Stomach smooth muscle (tissue), 2 donors: Measurements from ENCODE around the gene ACKR3.

Source experiments
- H3K27ac ChIP-seq: one replicate; pipeline ENCODE4 v1.7.0; 2013; ENCODE audit warnings: mild to moderate bottlenecking, low read length, inconsistent platforms
- H3K27me3 ChIP-seq, 2 donors: one replicate each; pipeline ENCODE4 v1.7.0; 2013; ENCODE audit warnings: low read length in 2 of 2; ENCODE audit not compliant: insufficient read depth in 2 of 2, control insufficient read depth in 1 of 2
- H3K36me3 ChIP-seq, 2 donors: one replicate each; pipeline ENCODE4 v1.7.0; 2013; ENCODE audit warnings: low read length in 2 of 2; ENCODE audit not compliant: control insufficient read depth in 2 of 2, insufficient read depth in 2 of 2
- H3K4me1 ChIP-seq: one replicate; pipeline ENCODE4 v1.7.0; 2013; ENCODE audit warnings: low read length; ENCODE audit not compliant: control insufficient read depth, insufficient read depth
- H3K4me3 ChIP-seq, 2 donors: one replicate each; pipeline ENCODE4 v1.7.0; 2013; ENCODE audit warnings: low read length in 2 of 2
- H3K9ac ChIP-seq, 2 donors: one replicate each; pipeline ENCODE4 v1.7.0; 2013; ENCODE audit warnings: low read length in 2 of 2, mild to moderate bottlenecking in 1 of 2
- H3K9me3 ChIP-seq, 2 donors: one replicate each; pipeline ENCODE4 v1.7.0; 2013; ENCODE audit warnings: low read length in 2 of 2; ENCODE audit not compliant: control insufficient read depth in 2 of 2
- donor health status: healthy.
- donor health status: Pancreatic carcinoma.

Gene ACKR3

DNA sequence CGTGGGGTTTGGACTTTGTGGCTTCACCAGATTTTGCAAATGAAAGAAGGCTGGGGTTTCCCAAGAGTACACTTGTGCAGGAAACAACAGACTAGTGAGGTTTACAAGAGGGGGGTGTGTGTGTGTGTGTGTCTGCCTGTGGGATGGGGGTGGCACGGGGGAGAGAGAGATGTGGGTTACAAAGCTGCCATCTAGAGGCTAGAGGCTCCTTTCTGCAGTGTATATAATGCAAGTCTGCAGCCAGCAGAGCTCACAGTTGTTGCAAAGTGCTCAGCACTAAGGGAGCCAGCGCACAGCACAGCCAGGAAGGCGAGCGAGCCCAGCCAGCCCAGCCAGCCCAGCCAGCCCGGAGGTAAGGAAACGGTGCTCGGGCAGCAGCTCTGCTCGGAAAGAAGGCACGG is at the start of gene ACKR3:
ACKR3 (plus strand) TSS at position 253 of the 401 bp plus-strand sequence. CDS start 10,641 bp downstream, outside the sequence.
- Histone ChIP-seq H3K9me3 (no peaks in the 10 kb centered on the region), H3K4me1 (peaks cover 24% of the 10 kb centered on the region), H3K4me3 (peak within 1 kb of the TSS; percentile 33 to 77)

DNA sequence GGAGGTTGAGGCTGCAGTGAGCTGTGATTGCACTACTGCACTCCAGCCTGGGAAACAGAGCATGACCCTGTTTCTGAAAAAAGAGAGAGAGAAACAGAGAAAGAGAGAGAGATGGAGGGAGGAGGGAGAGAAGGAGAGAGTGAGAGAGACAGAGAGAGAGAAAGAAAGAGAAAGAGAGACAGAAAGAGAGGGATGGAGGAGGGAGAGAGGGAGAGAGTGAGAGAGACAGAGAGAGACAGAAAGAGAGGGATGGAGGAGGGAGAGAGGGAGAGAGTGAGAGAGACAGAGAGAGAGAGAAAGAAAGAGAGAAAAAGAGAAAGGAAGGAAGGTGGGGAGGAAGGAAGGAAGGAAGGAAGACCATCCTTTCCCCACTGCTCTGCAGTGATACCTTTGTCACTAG is 48.1 kb upstream of the ACKR3 start:
- Histone ChIP-seq H3K4me1 (no peaks in the 10 kb centered on the region), H3K4me3 (no peak overlapping the region), H3K9ac (no peak overlapping the region), H3K27me3 (peaks cover 0 to 7% of the 10 kb centered on the region in 2 donors), H3K9me3 (no peaks in the 10 kb centered on the region), H3K27ac (no peak overlapping the region), H3K36me3 (no peaks in the 10 kb centered on the region)

More for the DNA sequence above, at the start of gene ACKR3:
- peak within 1 kb of the TSS; percentile 69 for H3K27ac ChIP-seq
- H3K36me3 ChIP-seq: no peaks in the 10 kb centered on the region
- peaks cover 4 to 9% of the 10 kb centered on the region in 2 donors for H3K27me3 ChIP-seq
- peak within 1 kb of the TSS; percentile 43 to 46 for H3K9ac ChIP-seq

DNA sequence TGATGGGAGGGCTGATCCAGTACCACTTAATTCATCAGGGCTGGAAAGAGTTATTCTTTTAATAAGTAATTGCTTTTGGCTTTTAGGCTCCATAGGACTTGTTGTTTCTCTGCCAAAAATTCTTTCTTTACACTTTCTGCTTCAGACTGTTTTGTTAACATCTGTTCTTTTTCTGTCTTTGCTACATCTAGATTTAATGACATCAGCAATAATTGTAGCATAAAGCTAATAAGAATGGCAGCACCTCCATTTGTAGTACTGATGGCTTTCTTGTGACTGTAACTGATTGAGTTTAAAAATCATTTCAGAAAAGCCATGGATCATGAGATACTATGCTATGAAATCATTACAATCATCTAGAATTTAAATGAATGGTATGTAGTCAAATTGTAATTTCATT is 46.4 kb upstream of the ACKR3 start:
- peaks cover 0 to 7% of the 10 kb centered on the region in 2 donors for H3K27me3 ChIP-seq
- H3K27ac ChIP-seq: no peak overlapping the region
- no peak overlapping the region for H3K4me3 ChIP-seq
- H3K9me3 ChIP-seq: no peaks in the 10 kb centered on the region
- no peak overlapping the region for H3K9ac ChIP-seq
- H3K4me1 ChIP-seq: no peaks in the 10 kb centered on the region
- no peaks in the 10 kb centered on the region for H3K36me3 ChIP-seq

DNA sequence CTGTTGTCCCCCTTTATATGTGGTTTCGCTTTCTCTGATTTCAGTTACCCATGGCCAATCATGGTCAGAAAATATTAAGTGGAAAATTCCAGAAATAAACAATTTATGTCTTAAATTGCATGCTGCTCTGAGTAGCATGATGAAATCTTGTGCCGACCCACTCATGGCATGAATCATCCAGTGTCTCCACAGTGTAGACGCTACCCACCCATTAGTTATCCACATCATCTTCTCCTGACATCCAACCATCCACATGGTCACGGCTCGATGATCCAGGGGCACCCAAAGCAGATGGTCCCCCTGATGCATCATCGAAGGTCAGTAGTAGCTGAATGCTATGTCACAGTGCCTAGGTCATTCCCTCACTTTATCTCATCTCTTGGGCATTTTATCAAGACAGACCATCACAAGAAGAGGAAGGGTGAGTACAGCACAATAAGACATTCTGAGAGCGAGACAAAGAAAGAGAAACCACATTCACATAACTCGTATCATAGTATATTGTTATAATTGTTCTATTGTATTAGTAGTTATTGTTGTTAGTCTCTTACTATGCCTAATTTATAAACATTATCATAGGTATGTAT is 44.1 kb upstream of the ACKR3 start:
- Histone ChIP-seq H3K9ac (no peak overlapping the region), H3K36me3 (no peaks in the 10 kb centered on the region), H3K9me3 (no peaks in the 10 kb centered on the region), H3K27ac (no peak overlapping the region), H3K4me3 (no peak overlapping the region), H3K4me1 (no peaks in the 10 kb centered on the region), H3K27me3 (no peaks in the 10 kb centered on the region)

DNA sequence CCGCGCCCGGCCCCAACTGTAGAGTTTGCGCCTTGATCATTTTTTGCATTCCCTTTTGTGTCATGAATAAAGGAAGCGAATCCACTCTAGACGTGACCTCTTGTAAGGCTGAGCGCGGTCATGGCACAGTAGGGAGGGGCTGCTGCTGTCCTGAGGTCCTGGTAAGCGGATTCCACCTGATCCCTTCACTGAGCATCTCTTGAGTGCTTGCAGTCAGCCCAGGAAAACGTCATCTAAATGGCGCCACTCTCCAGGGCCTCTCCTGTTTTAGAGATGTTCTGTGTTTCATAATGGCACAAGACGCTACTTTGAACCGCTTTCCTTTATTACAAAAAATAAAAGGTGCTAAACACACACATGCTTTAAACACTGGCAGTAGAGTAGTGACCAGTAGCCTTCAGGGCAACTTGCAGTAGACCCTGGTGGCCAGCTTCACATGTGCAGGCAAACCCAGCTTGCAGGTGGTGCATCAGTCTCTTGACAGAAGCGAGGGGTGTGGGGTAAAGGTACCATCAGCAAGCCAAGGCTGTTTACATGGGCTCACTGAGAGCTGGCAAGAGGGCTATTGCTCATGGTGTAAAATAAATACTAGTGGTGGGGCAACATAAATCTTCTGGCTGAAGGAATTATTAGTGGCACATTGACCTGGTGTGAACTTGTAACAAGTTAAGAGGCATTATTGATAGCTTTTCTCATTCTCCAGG is 43.0 kb upstream of the ACKR3 start:
- H3K9ac ChIP-seq: no peak overlapping the region
- H3K4me1 ChIP-seq: no peaks in the 10 kb centered on the region
- no peaks in the 10 kb centered on the region for H3K27me3 ChIP-seq
- H3K4me3 ChIP-seq: no peak overlapping the region
- no peak overlapping the region for H3K27ac ChIP-seq
- H3K9me3 ChIP-seq: no peaks in the 10 kb centered on the region
- no peaks in the 10 kb centered on the region for H3K36me3 ChIP-seq

DNA sequence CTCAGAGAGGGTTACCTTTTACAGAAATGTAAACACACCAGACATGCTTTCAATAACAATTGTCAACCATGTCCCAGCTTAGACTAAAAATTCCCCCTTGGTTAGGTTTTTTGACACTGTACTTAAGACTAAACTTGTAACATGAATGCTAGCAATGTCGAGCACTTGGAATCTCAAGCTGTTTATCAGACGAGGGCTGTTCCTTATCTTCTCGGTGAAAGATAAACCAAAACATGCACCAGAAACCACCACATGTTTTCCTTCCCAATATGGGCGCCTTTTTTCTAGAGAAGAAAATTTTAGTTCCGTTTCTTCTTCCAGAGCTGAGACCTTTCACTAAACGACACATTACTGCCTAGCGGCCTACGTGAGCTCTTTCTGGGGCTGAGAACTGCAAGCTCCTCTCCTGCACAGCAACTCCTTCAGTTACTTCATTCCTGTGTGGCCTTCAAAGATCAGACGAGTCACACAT is 42.4 kb upstream of the ACKR3 start:
- H3K9ac ChIP-seq: no peak overlapping the region
- no peaks in the 10 kb centered on the region for H3K36me3 ChIP-seq
- no peaks in the 10 kb centered on the region for H3K9me3 ChIP-seq
- no peak overlapping the region for H3K27ac ChIP-seq
- no peaks in the 10 kb centered on the region for H3K27me3 ChIP-seq
- H3K4me1 ChIP-seq: no peaks in the 10 kb centered on the region
- no peak overlapping the region for H3K4me3 ChIP-seq

DNA sequence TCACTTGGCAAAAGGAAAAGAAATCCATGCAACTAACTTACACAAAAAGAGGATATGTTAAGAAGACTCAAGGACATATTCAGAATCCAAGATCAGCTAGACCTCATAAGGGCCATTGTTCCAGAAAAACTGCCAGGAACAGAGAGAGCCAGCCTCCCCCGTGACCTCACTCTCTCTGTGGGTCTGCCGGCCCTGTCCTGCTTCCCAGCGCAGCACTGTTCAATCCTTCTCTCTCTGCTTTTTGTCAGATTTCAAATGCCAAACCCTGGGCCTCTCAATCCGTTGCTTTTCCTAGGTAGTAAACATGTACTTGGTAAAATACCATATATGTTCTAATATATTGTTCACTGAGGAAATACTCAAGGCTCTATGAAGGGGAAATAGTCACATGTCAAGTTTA is 40.0 kb upstream of the ACKR3 start:
- Histone ChIP-seq H3K4me3 (no peak overlapping the region), H3K27me3 (no peaks in the 10 kb centered on the region), H3K9ac (no peak overlapping the region), H3K27ac (no peak overlapping the region), H3K36me3 (no peaks in the 10 kb centered on the region), H3K9me3 (no peaks in the 10 kb centered on the region), H3K4me1 (no peaks in the 10 kb centered on the region)

DNA sequence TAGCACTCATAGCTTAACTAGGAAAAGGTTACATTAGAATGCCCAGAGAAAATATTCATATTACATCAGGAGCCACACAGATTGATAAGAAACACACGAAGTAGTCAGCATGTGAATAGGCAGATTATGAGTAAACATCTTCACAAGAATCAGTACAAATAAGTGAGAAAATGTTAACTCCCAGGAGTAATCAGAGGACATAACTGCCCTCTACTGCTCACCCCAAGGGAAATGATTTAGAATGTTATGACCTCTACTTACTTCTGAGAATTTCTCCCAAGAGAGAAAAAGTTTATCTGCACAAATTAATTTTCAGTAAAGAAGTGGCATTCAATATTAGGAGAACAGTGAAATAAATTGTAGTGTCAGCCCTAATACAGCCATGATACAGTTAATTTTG is 39.1 kb upstream of the ACKR3 start:
- no peaks in the 10 kb centered on the region for H3K9me3 ChIP-seq
- H3K4me1 ChIP-seq: no peaks in the 10 kb centered on the region
- H3K9ac ChIP-seq: no peak overlapping the region
- H3K27me3 ChIP-seq: no peaks in the 10 kb centered on the region
- no peaks in the 10 kb centered on the region for H3K36me3 ChIP-seq
- H3K4me3 ChIP-seq: no peak overlapping the region
- no peak overlapping the region for H3K27ac ChIP-seq

DNA sequence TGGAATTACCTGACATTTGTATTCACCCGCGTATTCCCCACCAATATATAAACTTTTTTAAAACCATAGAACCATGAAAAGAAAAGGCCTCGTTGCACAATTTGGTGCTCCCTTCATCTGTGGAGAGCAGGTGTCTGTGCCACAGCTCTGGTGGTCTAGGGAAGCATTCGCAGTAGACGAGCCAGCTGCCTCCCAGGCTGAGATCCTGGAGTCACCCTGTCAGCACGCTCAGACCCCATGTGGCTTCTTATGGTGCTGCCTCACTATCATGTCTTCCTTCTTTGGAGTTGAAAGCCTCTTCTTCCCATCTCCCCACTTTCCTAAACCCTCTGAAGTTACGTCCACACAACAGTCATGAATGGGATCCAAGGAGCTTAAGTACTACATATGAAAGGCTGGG is 38.4 kb upstream of the ACKR3 start:
- H3K4me3 ChIP-seq: no peak overlapping the region
- no peaks in the 10 kb centered on the region for H3K9me3 ChIP-seq
- H3K27ac ChIP-seq: no peak overlapping the region
- no peaks in the 10 kb centered on the region for H3K4me1 ChIP-seq
- H3K27me3 ChIP-seq: no peaks in the 10 kb centered on the region
- no peaks in the 10 kb centered on the region for H3K36me3 ChIP-seq
- H3K9ac ChIP-seq: no peak overlapping the region

DNA sequence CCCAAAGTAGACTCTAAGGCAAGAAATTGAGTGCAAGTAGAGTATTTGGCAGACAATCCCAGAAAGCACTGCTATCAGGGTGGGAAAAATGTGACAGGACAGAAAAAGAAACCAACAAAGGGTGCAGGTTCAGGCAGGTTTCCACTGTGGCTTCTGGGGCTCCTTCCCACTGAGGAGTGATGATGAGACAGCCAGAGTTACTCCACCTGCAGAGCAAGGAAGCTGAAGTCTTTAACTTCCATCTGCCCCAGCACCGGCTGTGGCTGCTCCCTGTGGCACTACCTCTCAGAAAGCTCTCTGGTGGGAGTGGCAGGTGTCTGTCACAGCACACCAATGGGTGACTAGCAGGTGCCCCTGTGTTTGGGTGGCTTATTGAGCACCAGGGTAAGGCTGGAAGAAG is 37.6 kb upstream of the ACKR3 start:
- no peak overlapping the region for H3K9ac ChIP-seq
- H3K9me3 ChIP-seq: no peaks in the 10 kb centered on the region
- no peak overlapping the region for H3K4me3 ChIP-seq
- H3K27me3 ChIP-seq: no peaks in the 10 kb centered on the region
- H3K27ac ChIP-seq: no peak overlapping the region
- H3K4me1 ChIP-seq: no peaks in the 10 kb centered on the region
- H3K36me3 ChIP-seq: no peaks in the 10 kb centered on the region

DNA sequence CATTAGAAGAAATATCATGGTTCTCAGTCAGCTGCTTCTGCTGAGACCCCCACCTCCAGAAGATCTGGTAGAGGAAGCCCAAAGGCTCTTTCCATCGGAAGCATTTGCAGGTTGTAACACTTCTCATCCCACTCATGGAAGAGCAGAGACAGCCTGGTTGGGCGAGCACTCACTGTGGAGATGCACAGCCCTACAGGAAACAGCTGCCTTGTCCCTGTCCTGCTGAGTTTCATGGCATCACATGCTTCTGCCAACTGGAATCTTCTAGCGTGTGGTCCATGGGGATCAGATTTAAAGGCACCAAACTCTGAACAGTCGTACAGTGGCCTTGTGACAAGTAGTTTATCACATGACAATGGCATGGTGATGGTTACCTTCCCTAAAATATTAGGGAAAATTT is 36.3 kb upstream of the ACKR3 start:
- H3K9ac ChIP-seq: no peak overlapping the region
- H3K27me3 ChIP-seq: no peaks in the 10 kb centered on the region
- H3K9me3 ChIP-seq: no peaks in the 10 kb centered on the region
- no peaks in the 10 kb centered on the region for H3K36me3 ChIP-seq
- H3K4me1 ChIP-seq: peaks cover 9% of the 10 kb centered on the region
- no peak overlapping the region for H3K4me3 ChIP-seq
- no peak overlapping the region for H3K27ac ChIP-seq
